Liver (tissue), 3 donors: ENCODE results near the gene INO80D.

Source experiments
- EGR1 ChIP-seq, 2 donors: IDR thresholded peaks; 2 replicates each; pipeline ENCODE4 v1.6.1; 2016 to 2018; ENCODE audit warnings: antibody characterized with exemption in 2 of 2, low read depth in 2 of 2
- FOXA1 ChIP-seq: IDR thresholded peaks from 2 replicates; pipeline ENCODE4 v1.6.1; 2016; ENCODE audit warnings: antibody characterized with exemption
- GABPA ChIP-seq, 2 donors: IDR thresholded peaks in 1 of 2; conservative IDR thresholded peaks in 1 of 2; 2 replicates each; pipeline ENCODE4 v1.6.1; 2016; ENCODE audit warnings: antibody characterized with exemption in 2 of 2, mild to moderate bottlenecking in 1 of 2, moderate library complexity in 1 of 2
- HNF4G ChIP-seq: IDR thresholded peaks from 2 replicates; pipeline ENCODE4 v1.6.1; 2016; ENCODE audit warnings: antibody characterized with exemption
- JUND ChIP-seq, 2 donors: IDR thresholded peaks; 2 replicates each; pipeline ENCODE4 v1.6.1; 2016; ENCODE audit warnings: antibody characterized with exemption in 2 of 2
- NR2F2 ChIP-seq: IDR thresholded peaks from 2 replicates; pipeline ENCODE4 v1.6.1; 2016; ENCODE audit warnings: antibody characterized with exemption
- RAD21 ChIP-seq, 2 donors: IDR thresholded peaks; 2 replicates each; pipeline ENCODE4 v1.6.1; 2016; ENCODE audit warnings: antibody characterized with exemption in 2 of 2, mild to moderate bottlenecking in 2 of 2
- SP1 ChIP-seq: IDR thresholded peaks from 2 replicates; pipeline ENCODE4 v1.6.1; 2018; ENCODE audit warnings: antibody characterized with exemption, mild to moderate bottlenecking
- TAF1 ChIP-seq: conservative IDR thresholded peaks from 2 replicates; pipeline ENCODE4 v1.6.1; 2016; ENCODE audit warnings: antibody characterized with exemption, mild to moderate bottlenecking
- YY1 ChIP-seq: IDR thresholded peaks from 2 replicates; pipeline ENCODE4 v1.6.1; 2016; ENCODE audit warnings: antibody characterized with exemption, mild to moderate bottlenecking
- TF ChIP-seq, protein P1 (sequence below): fragments of 150-350 bp; IDR thresholded peaks from 2 replicates; pipeline ENCODE4 v1.5.1; 2017; ENCODE audit warnings: improper control_type of control experiment, low read depth, low read length; ENCODE audit not compliant: missing input control
- TF ChIP-seq, protein P2 (sequence below): IDR thresholded peaks from 2 replicates; pipeline ENCODE4 v1.6.1; 2016; ENCODE audit warnings: antibody characterized with exemption
- TF ChIP-seq, protein P3 (sequence below): IDR thresholded peaks from 2 replicates; pipeline ENCODE4 v1.6.1; 2016; ENCODE audit warnings: antibody characterized with exemption, mild to moderate bottlenecking
- TF ChIP-seq, protein P4 (sequence below): IDR thresholded peaks from 2 replicates; pipeline ENCODE4 v1.6.1; 2016; ENCODE audit warnings: antibody characterized with exemption
- donor health status: healthy.
- donor health status: healthy.

DNA sequence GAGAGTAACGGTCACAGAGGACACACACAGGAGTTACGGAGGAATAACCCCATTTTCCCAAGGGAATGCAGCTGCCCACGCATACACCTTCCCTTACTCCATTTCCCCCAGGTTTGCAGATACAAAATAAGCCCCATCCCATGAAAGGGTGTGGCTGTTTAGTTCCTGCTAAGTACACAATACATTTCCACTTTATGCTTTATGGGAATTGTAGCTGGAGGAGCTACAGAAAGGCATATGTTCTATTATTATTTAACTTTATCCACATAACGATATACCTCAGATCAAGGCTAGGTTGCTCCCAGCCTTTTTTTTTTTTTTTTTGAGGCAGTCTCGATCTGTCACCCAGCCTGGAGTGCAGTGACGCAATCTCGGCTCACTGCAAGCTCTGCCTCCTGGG lies 22.7 kb upstream of the INO80D start:
- TF ChIP-seq, protein P1, sequence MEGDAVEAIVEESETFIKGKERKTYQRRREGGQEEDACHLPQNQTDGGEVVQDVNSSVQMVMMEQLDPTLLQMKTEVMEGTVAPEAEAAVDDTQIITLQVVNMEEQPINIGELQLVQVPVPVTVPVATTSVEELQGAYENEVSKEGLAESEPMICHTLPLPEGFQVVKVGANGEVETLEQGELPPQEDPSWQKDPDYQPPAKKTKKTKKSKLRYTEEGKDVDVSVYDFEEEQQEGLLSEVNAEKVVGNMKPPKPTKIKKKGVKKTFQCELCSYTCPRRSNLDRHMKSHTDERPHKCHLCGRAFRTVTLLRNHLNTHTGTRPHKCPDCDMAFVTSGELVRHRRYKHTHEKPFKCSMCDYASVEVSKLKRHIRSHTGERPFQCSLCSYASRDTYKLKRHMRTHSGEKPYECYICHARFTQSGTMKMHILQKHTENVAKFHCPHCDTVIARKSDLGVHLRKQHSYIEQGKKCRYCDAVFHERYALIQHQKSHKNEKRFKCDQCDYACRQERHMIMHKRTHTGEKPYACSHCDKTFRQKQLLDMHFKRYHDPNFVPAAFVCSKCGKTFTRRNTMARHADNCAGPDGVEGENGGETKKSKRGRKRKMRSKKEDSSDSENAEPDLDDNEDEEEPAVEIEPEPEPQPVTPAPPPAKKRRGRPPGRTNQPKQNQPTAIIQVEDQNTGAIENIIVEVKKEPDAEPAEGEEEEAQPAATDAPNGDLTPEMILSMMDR, result no peak
- TF ChIP-seq TAF1 (no peak), YY1 (no peak), EGR1 (IDR thresholded peaks at IDR 0.05; ENCODE audit: low read depth in 2 of 2) (no peak), GABPA (IDR thresholded peaks at IDR 0.05 in 1 of 2, conservative IDR thresholded peaks at IDR 0.05 in 1 of 2) (no peak), RAD21 (IDR thresholded peaks at IDR 0.05) (no peak), FOXA1 (no peak), NR2F2 (no peak), HNF4G (no peak), SP1 (no peak), JUND (IDR thresholded peaks at IDR 0.05) (no peak)
- TF ChIP-seq, protein P2, sequence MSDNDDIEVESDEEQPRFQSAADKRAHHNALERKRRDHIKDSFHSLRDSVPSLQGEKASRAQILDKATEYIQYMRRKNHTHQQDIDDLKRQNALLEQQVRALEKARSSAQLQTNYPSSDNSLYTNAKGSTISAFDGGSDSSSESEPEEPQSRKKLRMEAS, result no peak
- TF ChIP-seq, protein P3, sequence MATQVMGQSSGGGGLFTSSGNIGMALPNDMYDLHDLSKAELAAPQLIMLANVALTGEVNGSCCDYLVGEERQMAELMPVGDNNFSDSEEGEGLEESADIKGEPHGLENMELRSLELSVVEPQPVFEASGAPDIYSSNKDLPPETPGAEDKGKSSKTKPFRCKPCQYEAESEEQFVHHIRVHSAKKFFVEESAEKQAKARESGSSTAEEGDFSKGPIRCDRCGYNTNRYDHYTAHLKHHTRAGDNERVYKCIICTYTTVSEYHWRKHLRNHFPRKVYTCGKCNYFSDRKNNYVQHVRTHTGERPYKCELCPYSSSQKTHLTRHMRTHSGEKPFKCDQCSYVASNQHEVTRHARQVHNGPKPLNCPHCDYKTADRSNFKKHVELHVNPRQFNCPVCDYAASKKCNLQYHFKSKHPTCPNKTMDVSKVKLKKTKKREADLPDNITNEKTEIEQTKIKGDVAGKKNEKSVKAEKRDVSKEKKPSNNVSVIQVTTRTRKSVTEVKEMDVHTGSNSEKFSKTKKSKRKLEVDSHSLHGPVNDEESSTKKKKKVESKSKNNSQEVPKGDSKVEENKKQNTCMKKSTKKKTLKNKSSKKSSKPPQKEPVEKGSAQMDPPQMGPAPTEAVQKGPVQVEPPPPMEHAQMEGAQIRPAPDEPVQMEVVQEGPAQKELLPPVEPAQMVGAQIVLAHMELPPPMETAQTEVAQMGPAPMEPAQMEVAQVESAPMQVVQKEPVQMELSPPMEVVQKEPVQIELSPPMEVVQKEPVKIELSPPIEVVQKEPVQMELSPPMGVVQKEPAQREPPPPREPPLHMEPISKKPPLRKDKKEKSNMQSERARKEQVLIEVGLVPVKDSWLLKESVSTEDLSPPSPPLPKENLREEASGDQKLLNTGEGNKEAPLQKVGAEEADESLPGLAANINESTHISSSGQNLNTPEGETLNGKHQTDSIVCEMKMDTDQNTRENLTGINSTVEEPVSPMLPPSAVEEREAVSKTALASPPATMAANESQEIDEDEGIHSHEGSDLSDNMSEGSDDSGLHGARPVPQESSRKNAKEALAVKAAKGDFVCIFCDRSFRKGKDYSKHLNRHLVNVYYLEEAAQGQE, result no peak
- TF ChIP-seq, protein P4, sequence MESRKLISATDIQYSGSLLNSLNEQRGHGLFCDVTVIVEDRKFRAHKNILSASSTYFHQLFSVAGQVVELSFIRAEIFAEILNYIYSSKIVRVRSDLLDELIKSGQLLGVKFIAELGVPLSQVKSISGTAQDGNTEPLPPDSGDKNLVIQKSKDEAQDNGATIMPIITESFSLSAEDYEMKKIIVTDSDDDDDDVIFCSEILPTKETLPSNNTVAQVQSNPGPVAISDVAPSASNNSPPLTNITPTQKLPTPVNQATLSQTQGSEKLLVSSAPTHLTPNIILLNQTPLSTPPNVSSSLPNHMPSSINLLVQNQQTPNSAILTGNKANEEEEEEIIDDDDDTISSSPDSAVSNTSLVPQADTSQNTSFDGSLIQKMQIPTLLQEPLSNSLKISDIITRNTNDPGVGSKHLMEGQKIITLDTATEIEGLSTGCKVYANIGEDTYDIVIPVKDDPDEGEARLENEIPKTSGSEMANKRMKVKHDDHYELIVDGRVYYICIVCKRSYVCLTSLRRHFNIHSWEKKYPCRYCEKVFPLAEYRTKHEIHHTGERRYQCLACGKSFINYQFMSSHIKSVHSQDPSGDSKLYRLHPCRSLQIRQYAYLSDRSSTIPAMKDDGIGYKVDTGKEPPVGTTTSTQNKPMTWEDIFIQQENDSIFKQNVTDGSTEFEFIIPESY, result no peak
